ENCODE data around the gene ISM2.

The ISM2 gene

DNA sequence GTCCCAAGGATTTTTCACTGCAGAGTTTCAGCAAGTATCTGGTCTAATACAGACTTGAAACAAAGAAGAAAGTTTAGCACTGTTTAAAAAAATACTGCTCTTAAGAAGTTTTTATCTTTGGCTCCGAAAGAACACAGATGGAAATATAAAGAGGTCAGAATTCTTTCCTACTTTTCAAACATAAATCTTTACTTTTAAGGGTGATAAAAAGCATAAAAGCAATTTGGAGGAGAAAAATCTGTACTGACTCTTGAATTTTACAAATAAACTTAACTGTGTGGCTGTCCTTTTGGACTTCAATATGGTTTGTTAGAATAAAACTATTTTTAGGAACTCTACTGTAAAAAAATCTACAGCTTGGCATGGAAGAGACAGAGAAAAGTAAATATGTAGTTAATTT is 27.6 kb upstream of the ISM2 start:
- TF ChIP-seq, protein P1, sequence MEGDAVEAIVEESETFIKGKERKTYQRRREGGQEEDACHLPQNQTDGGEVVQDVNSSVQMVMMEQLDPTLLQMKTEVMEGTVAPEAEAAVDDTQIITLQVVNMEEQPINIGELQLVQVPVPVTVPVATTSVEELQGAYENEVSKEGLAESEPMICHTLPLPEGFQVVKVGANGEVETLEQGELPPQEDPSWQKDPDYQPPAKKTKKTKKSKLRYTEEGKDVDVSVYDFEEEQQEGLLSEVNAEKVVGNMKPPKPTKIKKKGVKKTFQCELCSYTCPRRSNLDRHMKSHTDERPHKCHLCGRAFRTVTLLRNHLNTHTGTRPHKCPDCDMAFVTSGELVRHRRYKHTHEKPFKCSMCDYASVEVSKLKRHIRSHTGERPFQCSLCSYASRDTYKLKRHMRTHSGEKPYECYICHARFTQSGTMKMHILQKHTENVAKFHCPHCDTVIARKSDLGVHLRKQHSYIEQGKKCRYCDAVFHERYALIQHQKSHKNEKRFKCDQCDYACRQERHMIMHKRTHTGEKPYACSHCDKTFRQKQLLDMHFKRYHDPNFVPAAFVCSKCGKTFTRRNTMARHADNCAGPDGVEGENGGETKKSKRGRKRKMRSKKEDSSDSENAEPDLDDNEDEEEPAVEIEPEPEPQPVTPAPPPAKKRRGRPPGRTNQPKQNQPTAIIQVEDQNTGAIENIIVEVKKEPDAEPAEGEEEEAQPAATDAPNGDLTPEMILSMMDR (IDR thresholded peaks at IDR 0.05; ENCODE audit: control extremely low read depth, extremely low read depth, low read depth, missing control alignments) = no peak
- POLR2A ChIA-PET = no interaction called here
- CTCF ChIA-PET = interaction anchor here (1.2 kb wide), 1 partner anchor 13 kb away, joined by 3 read pairs; no protein-coding TSS in a partner anchor
- no peak for DNase-seq (ENCODE audit: extremely low spot score)

DNA sequence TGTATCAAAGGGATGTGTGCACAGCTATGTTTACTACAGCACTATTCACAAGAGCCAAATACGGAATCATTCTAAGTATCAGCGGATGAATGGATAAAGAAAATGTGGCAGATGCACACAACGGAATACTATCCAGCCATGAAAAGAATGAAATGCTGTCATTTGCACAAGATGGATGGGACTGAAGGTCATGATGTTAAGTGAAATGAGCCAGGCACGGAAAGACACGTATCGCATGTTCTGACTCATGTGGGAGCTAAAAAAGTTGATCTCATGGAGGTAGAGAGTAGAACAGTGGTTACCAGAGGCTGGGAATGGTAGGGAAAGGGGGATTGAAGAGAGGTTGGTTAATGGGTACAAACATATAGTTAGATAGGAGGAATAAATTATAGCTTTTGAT is 25.9 kb upstream of the ISM2 start:
- CTCF ChIA-PET = interaction anchor here (1.1 to 1.2 kb wide), 2 partner anchors 20 to 27 kb away, joined by 4 read pairs; no protein-coding TSS in a partner anchor
- no peak for DNase-seq (ENCODE audit: extremely low spot score)
- POLR2A ChIA-PET = interaction anchor here (0.7 kb wide), 1 partner anchor 12 kb away, joined by 4 read pairs; no protein-coding TSS in a partner anchor
- TF ChIP-seq, protein P1 (IDR thresholded peaks at IDR 0.05; ENCODE audit: control extremely low read depth, extremely low read depth, low read depth, missing control alignments) = no peak

DNA sequence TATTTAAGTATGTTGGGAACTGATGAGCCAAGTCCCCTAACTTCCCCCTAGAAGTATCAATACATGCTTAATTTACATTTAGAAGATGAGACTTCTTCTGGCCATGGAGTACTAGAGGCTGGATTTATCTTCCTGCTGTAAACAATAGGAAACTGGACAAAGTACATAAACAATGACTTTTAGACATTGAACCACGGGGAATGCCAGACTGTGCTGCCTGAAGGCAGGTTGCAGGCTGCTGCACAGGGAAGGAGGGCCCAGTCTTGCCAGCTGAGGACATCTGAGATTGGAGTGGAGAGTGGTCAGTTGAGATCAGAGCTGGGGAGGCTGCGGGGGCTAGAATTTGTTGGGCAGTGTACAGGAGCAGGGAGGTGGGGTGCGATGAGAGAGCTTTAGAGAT is 24.5 kb upstream of the ISM2 start:
- POLR2A ChIA-PET = no interaction called here
- DNase-seq (ENCODE audit: extremely low spot score) = no peak
- CTCF ChIA-PET = interaction anchor here (0.9 to 1.6 kb wide), 3 partner anchors 8 to 19 kb away, joined by 3 to 5 read pairs (median 4); no protein-coding TSS in a partner anchor
- TF ChIP-seq, protein P1 (IDR thresholded peaks at IDR 0.05; ENCODE audit: control extremely low read depth, extremely low read depth, low read depth, missing control alignments) = no peak

DNA sequence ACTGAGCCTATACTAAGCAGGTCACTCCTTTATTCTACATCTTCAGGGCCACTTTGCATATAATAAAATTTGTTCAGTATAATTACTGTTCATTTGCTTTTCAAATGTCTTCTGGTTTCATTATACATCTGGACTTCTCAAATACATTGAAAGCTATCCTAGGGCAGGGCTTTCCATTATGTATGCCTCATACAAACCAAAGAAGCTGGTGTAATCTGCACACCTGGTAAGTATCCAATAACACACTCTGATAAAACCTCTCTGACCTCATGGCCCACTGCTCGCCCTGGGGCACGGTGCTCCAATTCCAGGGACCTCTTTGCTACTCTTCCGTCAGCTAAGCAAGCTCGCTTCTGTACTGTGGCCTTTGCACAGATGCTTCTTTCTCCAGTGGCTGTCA is 21.9 kb upstream of the ISM2 start:
- POLR2A ChIA-PET = no interaction called here
- no peak for DNase-seq (ENCODE audit: extremely low spot score)
- CTCF ChIA-PET = interaction anchor here (1.1 kb wide), 1 partner anchor 31 kb away, joined by 3 read pairs; no protein-coding TSS in a partner anchor
- TF ChIP-seq, protein P1 (IDR thresholded peaks at IDR 0.05; ENCODE audit: control extremely low read depth, extremely low read depth, low read depth, missing control alignments) = no peak

DNA sequence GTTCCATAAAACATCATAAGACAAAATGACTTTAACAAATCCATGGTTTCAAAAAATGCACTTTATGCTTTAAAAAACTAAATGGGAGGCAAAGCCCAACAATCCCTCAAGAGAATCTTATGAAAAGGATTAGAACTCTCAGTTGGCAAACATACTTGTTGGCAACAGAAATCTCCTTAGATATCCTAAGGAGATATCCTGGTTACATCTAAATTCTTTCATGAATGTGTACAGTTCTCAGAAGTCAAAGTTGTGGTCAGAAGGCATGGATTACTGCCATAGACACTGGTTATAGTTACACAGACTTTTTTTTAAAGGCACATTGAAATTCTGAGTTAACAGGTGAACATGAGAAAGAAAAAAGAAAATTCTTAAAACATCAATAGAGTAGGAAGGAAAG is 17.5 kb upstream of the ISM2 start:
- ChIA-PET CTCF (interaction anchor here (1.3 kb wide), 1 partner anchor 56 kb away, joined by 4 read pairs; no protein-coding TSS in a partner anchor), POLR2A (no interaction called here)
- no peak for DNase-seq (ENCODE audit: extremely low spot score)
- TF ChIP-seq, protein P1 (IDR thresholded peaks at IDR 0.05; ENCODE audit: control extremely low read depth, extremely low read depth, low read depth, missing control alignments) = no peak

DNA sequence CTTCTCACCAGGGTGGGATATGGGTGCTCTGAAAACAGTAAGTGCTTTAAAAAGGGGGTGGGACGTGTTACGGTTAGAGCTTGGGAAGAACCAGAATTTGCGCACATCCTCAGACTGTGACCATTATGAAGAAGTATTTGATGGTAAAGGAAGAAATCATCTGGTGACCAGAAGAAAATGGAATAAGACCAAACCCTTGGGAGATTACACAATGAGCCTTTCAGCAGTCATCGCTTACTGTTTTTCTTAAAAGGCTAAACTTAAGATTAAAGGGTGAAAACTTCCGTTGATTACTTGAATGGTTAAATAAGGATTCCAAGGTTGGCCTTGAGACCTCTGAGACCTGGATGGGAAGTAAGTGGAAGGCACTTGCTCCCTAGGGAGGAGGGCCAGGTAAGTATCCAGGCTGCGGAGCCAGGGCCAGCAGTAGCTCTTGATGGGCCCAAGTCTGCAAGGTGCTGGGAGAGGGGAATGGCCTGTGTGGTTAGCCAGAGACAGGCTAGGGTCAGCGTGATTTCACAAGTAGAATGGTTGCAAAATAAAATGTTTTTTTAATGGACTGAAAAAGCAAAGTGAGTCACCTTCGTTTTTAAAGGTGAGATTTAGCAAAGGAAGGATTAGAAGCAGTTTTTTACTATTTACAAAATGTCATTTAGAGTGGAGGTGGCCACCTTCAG is 13.0 kb upstream of the ISM2 start:
- TF ChIP-seq, protein P1 (IDR thresholded peaks at IDR 0.05; ENCODE audit: control extremely low read depth, extremely low read depth, low read depth, missing control alignments) = no peak
- DNase-seq (ENCODE audit: extremely low spot score) = no peak
- CTCF ChIA-PET = no interaction called here
- POLR2A ChIA-PET = interaction anchor here (0.6 kb wide), 1 partner anchor 12 kb away, joined by 4 read pairs; no protein-coding TSS in a partner anchor
